DOHH2 (cell line): Measurements from ENCODE around the gene PAPPA2.

Experiments
- H3F3A ChIP-seq: fragments of 200-600 bp; sonication (generic), shearing (Covaris generic); 2 replicates; pipeline ENCODE4 v1.6.0; 2016; ENCODE audit warnings: antibody characterized with exemption, mild to moderate bottlenecking; ENCODE audit not compliant: control insufficient read depth, insufficient read depth
- H3K27ac ChIP-seq: fragments of 200-600 bp; sonication (generic); 2 replicates; pipeline ENCODE4 v1.5.1; 2014; ENCODE audit warnings: low read depth, mild to moderate bottlenecking, low read length, moderate library complexity
- H3K27me3 ChIP-seq: fragments of 200-600 bp; sonication (generic); 2 replicates; pipeline ENCODE4 v1.6.1; 2014; ENCODE audit warnings: mild to moderate bottlenecking, low read length, mixed read lengths; ENCODE audit not compliant: control insufficient read depth
- H3K36me3 ChIP-seq: fragments of 200-600 bp; sonication (generic); 2 replicates; pipeline ENCODE4 v1.6.1; 2014; ENCODE audit warnings: mild to moderate bottlenecking, low read length, moderate library complexity, mixed read lengths; ENCODE audit not compliant: control insufficient read depth
- H3K4me1 ChIP-seq: fragments of 200-600 bp; sonication (generic); 2 replicates; pipeline ENCODE4 v1.6.1; 2014; ENCODE audit warnings: mild to moderate bottlenecking, low read length, mixed read lengths; ENCODE audit not compliant: control insufficient read depth
- H3K4me2 ChIP-seq: fragments of 200-600 bp; sonication (generic); 2 replicates; pipeline ENCODE4 v1.6.0; 2014; ENCODE audit warnings: mild to moderate bottlenecking, low read length, moderate library complexity
- H3K4me3 ChIP-seq: fragments of 200-600 bp; sonication (generic); 2 replicates; pipeline ENCODE4 v1.5.1; 2014; ENCODE audit warnings: mild to moderate bottlenecking, low read length, mixed read lengths
- H3K79me2 ChIP-seq: fragments of 200-600 bp; sonication (generic); 2 replicates; pipeline ENCODE4 v1.6.1; 2014; ENCODE audit warnings: mild to moderate bottlenecking, low read length, mixed read lengths; ENCODE audit not compliant: control insufficient read depth
- H3K9me2 ChIP-seq: fragments of 200-600 bp; sonication (generic); replicated peaks from 2 replicates; pipeline ENCODE4 v1.6.1; 2014; ENCODE audit warnings: mild to moderate bottlenecking, low read length, mixed read lengths; ENCODE audit not compliant: control insufficient read depth
- H3K9me3 ChIP-seq: fragments of 200-600 bp; sonication (generic); 2 replicates; pipeline ENCODE4 v1.6.1; 2014; ENCODE audit warnings: antibody characterized with exemption, low read length, mixed read lengths; ENCODE audit not compliant: control insufficient read depth, insufficient read depth
- H4K20me1 ChIP-seq: fragments of 200-600 bp; sonication (generic); 2 replicates; pipeline ENCODE4 v1.6.0; 2014; ENCODE audit warnings: low read depth, mild to moderate bottlenecking, antibody characterized with exemption, low read length, moderate library complexity; ENCODE audit not compliant: control insufficient read depth, insufficient read depth
- CTCF ChIP-seq: fragments of 200-600 bp; sonication (generic); IDR thresholded peaks from one replicate; pipeline ENCODE4 v1.5.1; 2014; ENCODE audit warnings: antibody characterized with exemption, mild to moderate bottlenecking, low read depth, low read length; ENCODE audit not compliant: poor library complexity, severe bottlenecking
- EZH2phosphoT487 ChIP-seq: fragments of 200-600 bp; sonication (generic); IDR thresholded peaks from 2 replicates; pipeline ENCODE4 v1.6.1; 2017; ENCODE audit warnings: borderline replicate concordance, mild to moderate bottlenecking, antibody characterized with exemption, low read length, moderate library complexity, mixed read lengths

Gene PAPPA2

GRCh38 chr1:176843352-176844297, 380.6 kb downstream of the PAPPA2 start:
- TF ChIP-seq EZH2phosphoT487 (no peak), CTCF (peak; percentile 35)
- Histone ChIP-seq H3K36me3 (no peaks in the 10 kb centered on the region), H3K9me2 (no peaks in the 10 kb centered on the region)

GRCh38 chr1:176847052-176847451, 384.1 kb downstream of the PAPPA2 start:
- Histone ChIP-seq H3F3A (no peaks in the 10 kb centered on the region), H3K9me3 (no peaks in the 10 kb centered on the region), H3K4me1 (no peaks in the 10 kb centered on the region), H3K4me2 (no peak overlapping the region), H3K27me3 (peaks cover 2% of the 10 kb centered on the region; the same call in 1 of the 2 replicates), H3K27ac (no peak overlapping the region), H3K9me2 (no peaks in the 10 kb centered on the region), H3K36me3 (no peaks in the 10 kb centered on the region), H3K79me2 (no peaks in the 10 kb centered on the region), H3K4me3 (no peak overlapping the region), H4K20me1 (no peaks in the 10 kb centered on the region)
- TF ChIP-seq CTCF, result no peak

More at GRCh38 chr1:176843352-176844297, 380.6 kb downstream of the PAPPA2 start:
- no peak overlapping the region for H3K4me3 ChIP-seq
- no peaks in the 10 kb centered on the region for H3K9me3 ChIP-seq
- H4K20me1 ChIP-seq, result no peaks in the 10 kb centered on the region
- H3K79me2 ChIP-seq, result no peaks in the 10 kb centered on the region
- H3K27me3 ChIP-seq, result peaks cover 3% of the 10 kb centered on the region; the same call in 1 of the 2 replicates
- no peaks in the 10 kb centered on the region for H3F3A ChIP-seq
- H3K27ac ChIP-seq, result no peak overlapping the region
- H3K4me1 ChIP-seq, result no peaks in the 10 kb centered on the region
- H3K4me2 ChIP-seq, result no peak overlapping the region

GRCh38 chr1:176849281-176849680, 386.3 kb downstream of the PAPPA2 start:
- TF ChIP-seq CTCF (no peak), EZH2phosphoT487 (no peak)
- Histone ChIP-seq H3K9me3 (no peaks in the 10 kb centered on the region), H3K36me3 (no peaks in the 10 kb centered on the region), H3F3A (no peaks in the 10 kb centered on the region), H4K20me1 (no peaks in the 10 kb centered on the region), H3K79me2 (no peaks in the 10 kb centered on the region), H3K4me3 (no peak overlapping the region), H3K4me2 (no peak overlapping the region), H3K9me2 (no peaks in the 10 kb centered on the region), H3K4me1 (no peaks in the 10 kb centered on the region), H3K27ac (no peak overlapping the region), H3K27me3 (0 out of 2 replicates have a peak, but pooled peaks cover 4% of the 10 kb centered on the region)
